ENCODE measurements around the gene SDF2.

- no peak for TF ChIP-seq EZH2 (IDR thresholded peaks at IDR 0.05; ENCODE audit: borderline replicate concordance, control insufficient read depth, low read depth, low read length)
- no peak for TF ChIP-seq E2F4 (IDR thresholded peaks at IDR 0.05; ENCODE audit: low read depth, low read length)
- TF ChIP-seq, protein P1, sequence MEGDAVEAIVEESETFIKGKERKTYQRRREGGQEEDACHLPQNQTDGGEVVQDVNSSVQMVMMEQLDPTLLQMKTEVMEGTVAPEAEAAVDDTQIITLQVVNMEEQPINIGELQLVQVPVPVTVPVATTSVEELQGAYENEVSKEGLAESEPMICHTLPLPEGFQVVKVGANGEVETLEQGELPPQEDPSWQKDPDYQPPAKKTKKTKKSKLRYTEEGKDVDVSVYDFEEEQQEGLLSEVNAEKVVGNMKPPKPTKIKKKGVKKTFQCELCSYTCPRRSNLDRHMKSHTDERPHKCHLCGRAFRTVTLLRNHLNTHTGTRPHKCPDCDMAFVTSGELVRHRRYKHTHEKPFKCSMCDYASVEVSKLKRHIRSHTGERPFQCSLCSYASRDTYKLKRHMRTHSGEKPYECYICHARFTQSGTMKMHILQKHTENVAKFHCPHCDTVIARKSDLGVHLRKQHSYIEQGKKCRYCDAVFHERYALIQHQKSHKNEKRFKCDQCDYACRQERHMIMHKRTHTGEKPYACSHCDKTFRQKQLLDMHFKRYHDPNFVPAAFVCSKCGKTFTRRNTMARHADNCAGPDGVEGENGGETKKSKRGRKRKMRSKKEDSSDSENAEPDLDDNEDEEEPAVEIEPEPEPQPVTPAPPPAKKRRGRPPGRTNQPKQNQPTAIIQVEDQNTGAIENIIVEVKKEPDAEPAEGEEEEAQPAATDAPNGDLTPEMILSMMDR (IDR thresholded peaks at IDR 0.05 in 2 of 3, conservative IDR thresholded peaks at IDR 0.05 in 1 of 3; ENCODE audit: control insufficient read depth in 2 of 3, extremely low read depth in 1 of 3, insufficient read depth in 1 of 3, low read depth in 3 of 3, low read length in 3 of 3): no peak
- no peak for TF ChIP-seq USF2 (IDR thresholded peaks at IDR 0.05; ENCODE audit: borderline replicate concordance, low read depth, low read length)
- no peak for TF ChIP-seq EP300 (IDR thresholded peaks at IDR 0.05; ENCODE audit: borderline replicate concordance in 1 of 2, control insufficient read depth in 1 of 2, low read depth in 2 of 2, low read length in 2 of 2)
- no peak for TF ChIP-seq POLR2AphosphoS5 (IDR thresholded peaks at IDR 0.05; ENCODE audit: low read length)
- TF ChIP-seq CHD2 (IDR thresholded peaks at IDR 0.05; ENCODE audit: borderline replicate concordance, low read depth, low read length): no peak
- no peak for TF ChIP-seq RAD51 (IDR thresholded peaks at IDR 0.05)
- TF ChIP-seq, protein P2, sequence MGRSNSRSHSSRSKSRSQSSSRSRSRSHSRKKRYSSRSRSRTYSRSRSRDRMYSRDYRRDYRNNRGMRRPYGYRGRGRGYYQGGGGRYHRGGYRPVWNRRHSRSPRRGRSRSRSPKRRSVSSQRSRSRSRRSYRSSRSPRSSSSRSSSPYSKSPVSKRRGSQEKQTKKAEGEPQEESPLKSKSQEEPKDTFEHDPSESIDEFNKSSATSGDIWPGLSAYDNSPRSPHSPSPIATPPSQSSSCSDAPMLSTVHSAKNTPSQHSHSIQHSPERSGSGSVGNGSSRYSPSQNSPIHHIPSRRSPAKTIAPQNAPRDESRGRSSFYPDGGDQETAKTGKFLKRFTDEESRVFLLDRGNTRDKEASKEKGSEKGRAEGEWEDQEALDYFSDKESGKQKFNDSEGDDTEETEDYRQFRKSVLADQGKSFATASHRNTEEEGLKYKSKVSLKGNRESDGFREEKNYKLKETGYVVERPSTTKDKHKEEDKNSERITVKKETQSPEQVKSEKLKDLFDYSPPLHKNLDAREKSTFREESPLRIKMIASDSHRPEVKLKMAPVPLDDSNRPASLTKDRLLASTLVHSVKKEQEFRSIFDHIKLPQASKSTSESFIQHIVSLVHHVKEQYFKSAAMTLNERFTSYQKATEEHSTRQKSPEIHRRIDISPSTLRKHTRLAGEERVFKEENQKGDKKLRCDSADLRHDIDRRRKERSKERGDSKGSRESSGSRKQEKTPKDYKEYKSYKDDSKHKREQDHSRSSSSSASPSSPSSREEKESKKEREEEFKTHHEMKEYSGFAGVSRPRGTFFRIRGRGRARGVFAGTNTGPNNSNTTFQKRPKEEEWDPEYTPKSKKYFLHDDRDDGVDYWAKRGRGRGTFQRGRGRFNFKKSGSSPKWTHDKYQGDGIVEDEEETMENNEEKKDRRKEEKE (IDR thresholded peaks at IDR 0.05): no peak
- TF ChIP-seq PAX5 (IDR thresholded peaks at IDR 0.05; ENCODE audit: borderline replicate concordance, low read depth, low read length): no peak
Observed at GRCh38 chr17:28622186-28622585, 39.5 kb downstream of the SDF2 start.

Measured in GM12878 (cell line).